ENCODE measurements around the gene CCDC124.

GRCh38 chr19:17938092-17938845 is 5.5 kb downstream of the CCDC124 start:
- TF ChIP-seq CTCF (conservative IDR thresholded peaks at IDR 0.05; ENCODE audit: low read length) (peak; percentile 88), EZH2phosphoT487 (IDR thresholded peaks at IDR 0.05; ENCODE audit: borderline replicate concordance) (no peak)
